Right cardiac atrium (tissue), 5 donors: ENCODE data around the gene LIN52. TPM values are rescaled to one million over a fixed set of nuclear protein-coding genes. Genes with fewer than 3 reads are reported as not detected.
A peak's percentile ranks its signal among the peaks of the same experiment; 100 is the strongest.

Experiments
- ATAC-seq, 2 donors: fragments of 200-7000 bp; cut with Tn5 transposase; one replicate each; pipeline versions ENCODE4 v1.8.0 to v1.9.1; 2020; ENCODE audit warnings: moderate library complexity in 2 of 2, mild to moderate bottlenecking in 1 of 2
- DNase-seq, 3 donors: peaks; one replicate each; pipeline ENCODE4 v3.0.0-alpha.2; 2020
- H3K27ac ChIP-seq: one replicate; pipeline ENCODE4 v1.5.1; 2013; ENCODE audit warnings: mild to moderate bottlenecking, low read length, control low read depth, moderate library complexity
- H3K27me3 ChIP-seq: one replicate; pipeline ENCODE4 v1.6.1; 2013; ENCODE audit not compliant: control insufficient read depth, insufficient read depth
- H3K4me1 ChIP-seq: one replicate; pipeline ENCODE4 v1.6.1; 2013; ENCODE audit warnings: low read length; ENCODE audit not compliant: control insufficient read depth, insufficient read depth
- H3K4me3 ChIP-seq: one replicate; pipeline ENCODE4 v1.5.1; 2013; ENCODE audit warnings: low read length, control low read depth
- H3K9me3 ChIP-seq: one replicate; pipeline ENCODE4 v1.6.1; 2013; ENCODE audit warnings: low read length; ENCODE audit not compliant: control insufficient read depth
- WGBS: extraction: QIAGEN DNeasy Blood & Tissue Kit; methylation state at CpG from one replicate; pipeline ENCODE4 v1.1.7; 2013; 5-methylcytosine and 5-hydroxymethylcytosine counted together
- intact Hi-C, 4 donors: fragments of 100-400 bp; cut with DNase I; formaldehyde crosslinking; loops; one replicate each; pipeline versions ENCODE4 v1.11.0 to v1.14.0; 2022 to 2023
- polyA plus RNA-seq: library from polyadenylated mRNA; stranded (reverse); fragments of 200-250 nt; gene quantifications from one replicate; pipeline ENCODE4 v1.2.3, GENCODE V29; 2013
- total RNA-seq, 4 donors: library from RNA; stranded (reverse); fragmentation: NEBNext Ultra II Directional; extraction: Animal tissue kit (Norgen Biotek cat#: 25700); gene quantifications; one replicate each; pipeline ENCODE4 v1.2.1, GENCODE V29; 2021
- donor health status: healthy with polysubstance abuse.
- donor health status: DM: no; HTN: yes; CAD: no.
- donor health status: DM: no; HTN: no; CAD: no.
- donor health status: DM: no; HTN: yes; CAD: no; lungs with severe emphysema.
- donor health status: DM: yes; HTN: yes; CAD: no.

The LIN52 gene
- total and polyA plus RNA-seq, 5 donors: 5.5 to 9.2 (median 7.7) TPM

GRCh38 chr14:74144789-74145188 is 60.0 kb downstream of the LIN52 start:
- no peak for DNase-seq
- H3K4me3 ChIP-seq: no peak overlapping the region
- no peak for ATAC-seq
- H3K4me1 ChIP-seq: no peaks in the 10 kb centered on the region
- WGBS: 87% methylated on average over 3 of the region's 3 CpGs
- H3K27me3 ChIP-seq: no peaks in the 10 kb centered on the region
- intact Hi-C loops: no loop called here
- no peak overlapping the region for H3K27ac ChIP-seq
- no peaks in the 10 kb centered on the region for H3K9me3 ChIP-seq

GRCh38 chr14:74147571-74147970 is 62.8 kb downstream of the LIN52 start:
- Histone ChIP-seq H3K27me3 (no peaks in the 10 kb centered on the region), H3K9me3 (no peaks in the 10 kb centered on the region), H3K4me1 (no peaks in the 10 kb centered on the region), H3K27ac (no peak overlapping the region), H3K4me3 (no peak overlapping the region)
- no peak for DNase-seq
- WGBS: 94% methylated on average over 1 of the region's 1 CpG
- ATAC-seq: no peak
- intact Hi-C loops: no loop called here

GRCh38 chr14:74148705-74149104 is 63.9 kb downstream of the LIN52 start:
- no peak for ATAC-seq
- 96% methylated on average over 2 of the region's 2 CpGs for WGBS
- no peak for DNase-seq
- no peak overlapping the region for H3K4me3 ChIP-seq
- H3K27ac ChIP-seq: no peak overlapping the region
- no peaks in the 10 kb centered on the region for H3K27me3 ChIP-seq
- intact Hi-C loops: no loop called here
- no peaks in the 10 kb centered on the region for H3K9me3 ChIP-seq
- no peaks in the 10 kb centered on the region for H3K4me1 ChIP-seq

GRCh38 chr14:74155287-74155686 is 70.5 kb downstream of the LIN52 start:
- intact Hi-C loops: no loop called here
- Histone ChIP-seq H3K27ac (no peak overlapping the region), H3K4me3 (no peak overlapping the region), H3K4me1 (no peaks in the 10 kb centered on the region), H3K9me3 (no peaks in the 10 kb centered on the region), H3K27me3 (no peaks in the 10 kb centered on the region)
- DNase-seq (no peak), ATAC-seq (no peak)
- WGBS: 85% methylated on average over 6 of the region's 6 CpGs

- Histone ChIP-seq H3K4me3 (no peak overlapping the region), H3K27ac (no peak overlapping the region), H3K4me1 (no peaks in the 10 kb centered on the region), H3K9me3 (no peaks in the 10 kb centered on the region), H3K27me3 (no peaks in the 10 kb centered on the region)
- DNase-seq (no peak), ATAC-seq (no peak)
- intact Hi-C loops: no loop called here
- WGBS: 44% methylated on average over 1 of the region's 1 CpG
These were observed 71.0 kb downstream of the LIN52 start for GRCh38 chr14:74155749-74156148.

- H3K4me3 ChIP-seq: no peak overlapping the region
- DNase-seq (no peak), ATAC-seq (no peak)
- no peaks in the 10 kb centered on the region for H3K27me3 ChIP-seq
- H3K27ac ChIP-seq: no peak overlapping the region
- intact Hi-C loops: no loop called here
- H3K4me1 ChIP-seq: no peaks in the 10 kb centered on the region
- H3K9me3 ChIP-seq: no peaks in the 10 kb centered on the region
- WGBS: 97% methylated on average over 2 of the region's 2 CpGs
These were observed 76.0 kb downstream of the LIN52 start for GRCh38 chr14:74160763-74161162.

- Histone ChIP-seq H3K9me3 (no peaks in the 10 kb centered on the region), H3K27ac (no peak overlapping the region), H3K27me3 (no peaks in the 10 kb centered on the region), H3K4me3 (no peak overlapping the region), H3K4me1 (no peaks in the 10 kb centered on the region)
- WGBS: 87% methylated on average over 8 of the region's 8 CpGs
- intact Hi-C loops: no loop called here
- no peak for DNase-seq
- no peak for ATAC-seq
These were observed 76.9 kb downstream of the LIN52 start for GRCh38 chr14:74161526-74162158.

- DNase-seq (no peak), ATAC-seq (no peak)
- intact Hi-C loops: no loop called here
- no peak overlapping the region for H3K4me3 ChIP-seq
- 72% methylated on average over 3 of the region's 3 CpGs for WGBS
- H3K9me3 ChIP-seq: no peaks in the 10 kb centered on the region
- no peaks in the 10 kb centered on the region for H3K27me3 ChIP-seq
- no peaks in the 10 kb centered on the region for H3K4me1 ChIP-seq
- no peak overlapping the region for H3K27ac ChIP-seq
These were observed 85.2 kb downstream of the LIN52 start for GRCh38 chr14:74169906-74170305.

GRCh38 chr14:74176400-74176793 is 91.6 kb downstream of the LIN52 start:
- intact Hi-C loops: no loop called here
- no peaks in the 10 kb centered on the region for H3K9me3 ChIP-seq
- no peak overlapping the region for H3K4me3 ChIP-seq
- 86% methylated on average over 2 of the region's 2 CpGs for WGBS
- no peak overlapping the region for H3K27ac ChIP-seq
- no peaks in the 10 kb centered on the region for H3K27me3 ChIP-seq
- no peaks in the 10 kb centered on the region for H3K4me1 ChIP-seq
- DNase-seq (no peak), ATAC-seq (no peak)

GRCh38 chr14:74179856-74180255 is 95.1 kb downstream of the LIN52 start:
- ATAC-seq: no peak
- Histone ChIP-seq H3K27ac (no peak overlapping the region), H3K27me3 (no peaks in the 10 kb centered on the region), H3K4me3 (no peak overlapping the region), H3K4me1 (no peaks in the 10 kb centered on the region), H3K9me3 (no peaks in the 10 kb centered on the region)
- WGBS: over 99% methylated on average over 3 of the region's 3 CpGs
- no peak for DNase-seq
- intact Hi-C loops: no loop called here

- Histone ChIP-seq H3K4me1 (no peaks in the 10 kb centered on the region), H3K4me3 (no peak overlapping the region), H3K27ac (no peak overlapping the region), H3K9me3 (no peaks in the 10 kb centered on the region), H3K27me3 (no peaks in the 10 kb centered on the region)
- peak in 1 of 2 donors; percentile 56 for ATAC-seq
- WGBS: 50% methylated on average over 3 of the region's 3 CpGs
- intact Hi-C loops: no loop called here
- DNase-seq: no peak
These were observed 106.3 kb downstream of the LIN52 start for GRCh38 chr14:74190927-74191575.
